ENCODE results near the gene PROSER3. TPM values are rescaled to one million over a fixed set of nuclear protein-coding genes. Genes with fewer than 3 reads are reported as not detected.

Gene PROSER3
- total RNA-seq, 1 donor from 2014 or later = 6.1 TPM

- Histone ChIP-seq H3K36me3 (ENCODE audit: control insufficient read depth, insufficient read depth, low read length) (peaks cover 9% of the 10 kb centered on the region), H3K27me3 (ENCODE audit: control insufficient read depth, insufficient read depth, low read length) (no peaks in the 10 kb centered on the region), H3K4me3 (ENCODE audit: low read depth, low read length) (no peak overlapping the region)
- no peak for DNase-seq (ENCODE audit: low read depth)
- no peak for TF ChIP-seq CTCF (IDR thresholded peaks at IDR 0.05; ENCODE audit: insufficient read depth, low read length, poor library complexity, severe bottlenecking)
These were observed 32.6 kb upstream of the PROSER3 start for GRCh38 chr19:35725216-35725861.

- Histone ChIP-seq H3K36me3 (ENCODE audit: control insufficient read depth, insufficient read depth, low read length) (peaks cover 9% of the 10 kb centered on the region), H3K4me3 (ENCODE audit: low read depth, low read length) (no peak overlapping the region), H3K27me3 (ENCODE audit: control insufficient read depth, insufficient read depth, low read length) (no peaks in the 10 kb centered on the region)
- no peak for TF ChIP-seq CTCF (IDR thresholded peaks at IDR 0.05; ENCODE audit: insufficient read depth, low read length, poor library complexity, severe bottlenecking)
- DNase-seq (ENCODE audit: low read depth) = no peak
These were observed 30.7 kb upstream of the PROSER3 start for GRCh38 chr19:35727053-35727955.

DNA sequence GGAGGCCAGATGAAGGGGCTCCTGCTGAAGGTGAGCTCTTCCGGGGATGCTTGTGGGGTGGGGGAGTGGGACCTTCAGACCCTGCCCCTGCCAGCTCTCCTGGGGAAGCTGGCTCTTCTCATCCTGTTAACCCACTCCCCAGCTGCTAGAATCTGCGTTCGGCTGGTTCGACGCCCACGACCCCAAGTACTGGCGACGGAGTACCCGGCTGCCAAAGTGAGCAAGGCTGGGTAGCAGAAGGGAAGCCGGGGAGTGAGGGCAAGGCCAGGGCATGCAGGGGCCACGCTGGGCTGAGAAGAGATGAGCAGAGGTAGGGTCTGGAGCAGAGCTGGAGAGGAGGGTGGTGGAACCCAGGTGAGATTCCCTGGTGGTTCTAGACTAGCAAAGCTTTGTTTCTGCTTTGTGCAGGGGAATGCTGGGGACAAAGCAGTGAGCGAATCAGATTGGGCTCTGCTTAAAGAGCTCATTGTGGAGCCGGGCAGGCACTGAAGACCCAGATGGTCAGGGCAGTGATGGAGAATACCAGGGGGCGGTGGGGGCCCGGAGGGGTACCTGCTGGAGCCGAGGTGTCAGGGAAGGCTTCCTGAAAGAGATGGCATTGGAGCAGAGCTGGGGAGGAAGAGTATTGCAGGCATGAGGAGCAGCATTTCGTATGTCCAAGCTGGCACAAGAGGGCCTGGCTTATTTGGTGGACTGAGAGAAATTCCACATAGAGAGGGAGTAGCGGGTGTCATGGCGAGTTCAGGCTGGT is 29.8 kb upstream of the PROSER3 start:
- Histone ChIP-seq H3K4me3 (ENCODE audit: low read depth, low read length) (no peak overlapping the region), H3K36me3 (ENCODE audit: control insufficient read depth, insufficient read depth, low read length) (peaks cover 8% of the 10 kb centered on the region), H3K27me3 (ENCODE audit: control insufficient read depth, insufficient read depth, low read length) (no peaks in the 10 kb centered on the region)
- no peak for DNase-seq (ENCODE audit: low read depth)
- TF ChIP-seq CTCF (IDR thresholded peaks at IDR 0.05; ENCODE audit: insufficient read depth, low read length, poor library complexity, severe bottlenecking) = no peak

- Histone ChIP-seq H3K27me3 (ENCODE audit: control insufficient read depth, insufficient read depth, low read length) (no peaks in the 10 kb centered on the region), H3K4me3 (ENCODE audit: low read depth, low read length) (no peak overlapping the region), H3K36me3 (ENCODE audit: control insufficient read depth, insufficient read depth, low read length) (peaks cover 8% of the 10 kb centered on the region)
- no peak for DNase-seq (ENCODE audit: low read depth)
- TF ChIP-seq CTCF (IDR thresholded peaks at IDR 0.05; ENCODE audit: insufficient read depth, low read length, poor library complexity, severe bottlenecking) = no peak
These were observed 29.0 kb upstream of the PROSER3 start for GRCh38 chr19:35729021-35729420.

DNA sequence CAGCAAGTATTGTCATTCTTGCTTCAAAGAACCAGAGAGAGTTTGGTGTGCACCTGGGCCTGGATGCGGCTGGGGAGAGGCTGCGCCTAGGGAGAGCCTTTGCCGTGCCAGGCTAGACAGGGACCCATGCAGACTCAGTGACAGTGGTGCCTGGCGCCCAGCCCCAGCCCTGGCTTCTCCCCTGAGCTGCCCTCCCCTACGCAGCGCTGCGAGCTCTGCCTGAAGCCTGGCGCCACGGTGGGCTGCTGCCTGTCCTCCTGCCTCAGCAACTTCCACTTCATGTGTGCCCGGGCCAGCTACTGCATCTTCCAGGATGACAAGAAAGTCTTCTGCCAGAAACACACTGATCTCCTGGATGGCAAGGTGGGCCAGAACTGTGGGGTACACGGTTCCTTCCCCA is 28.2 kb upstream of the PROSER3 start:
- Histone ChIP-seq H3K27me3 (ENCODE audit: control insufficient read depth, insufficient read depth, low read length) (no peaks in the 10 kb centered on the region), H3K36me3 (ENCODE audit: control insufficient read depth, insufficient read depth, low read length) (peaks cover 8% of the 10 kb centered on the region), H3K4me3 (ENCODE audit: low read depth, low read length) (no peak overlapping the region)
- TF ChIP-seq CTCF (IDR thresholded peaks at IDR 0.05; ENCODE audit: insufficient read depth, low read length, poor library complexity, severe bottlenecking) = no peak
- DNase-seq (ENCODE audit: low read depth) = no peak
